Esophagus squamous epithelium (tissue), 4 donors: ENCODE measurements around the gene ATP11A.

Source experiments
- POLR2A ChIP-seq, 4 donors: fragments of 450-650 bp; IDR thresholded peaks; one replicate each; pipeline ENCODE4 v1.6.1; 2017; ENCODE audit warnings: antibody characterized with exemption in 4 of 4, mild to moderate bottlenecking in 4 of 4, moderate library complexity in 3 of 4
- TF ChIP-seq, protein P1 (sequence below), 6 experiments: fragments of 450-650 bp in 4 of 6; fragments of 200-600 bp in 2 of 6; sonication (generic) in 2 of 6; IDR thresholded peaks; one replicate each; pipeline ENCODE4 v1.5.1; 2016 to 2019; ENCODE audit warnings: antibody characterized with exemption in 6 of 6, mild to moderate bottlenecking in 4 of 6, moderate library complexity in 4 of 6

DNA sequence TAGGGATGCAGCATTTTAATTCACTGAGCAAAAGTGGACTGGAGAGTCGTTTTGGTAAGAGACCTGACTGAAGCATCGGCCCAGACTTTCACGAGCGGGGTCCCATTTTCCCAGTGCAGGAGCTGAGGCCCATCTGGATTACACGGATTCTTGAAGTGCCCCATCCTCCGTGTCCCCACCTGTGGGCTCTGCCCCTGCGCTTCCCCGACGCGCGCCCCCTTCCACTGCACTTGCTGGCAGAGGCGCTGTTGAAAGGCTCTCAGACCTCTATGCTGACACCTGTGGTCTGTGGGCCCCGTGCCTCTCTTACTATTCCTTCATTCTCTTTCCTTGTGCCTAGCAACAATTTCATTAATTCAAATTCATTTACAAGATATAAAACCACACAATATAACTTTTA lies 228.9 kb downstream of the ATP11A start:
- TF ChIP-seq, protein P1, sequence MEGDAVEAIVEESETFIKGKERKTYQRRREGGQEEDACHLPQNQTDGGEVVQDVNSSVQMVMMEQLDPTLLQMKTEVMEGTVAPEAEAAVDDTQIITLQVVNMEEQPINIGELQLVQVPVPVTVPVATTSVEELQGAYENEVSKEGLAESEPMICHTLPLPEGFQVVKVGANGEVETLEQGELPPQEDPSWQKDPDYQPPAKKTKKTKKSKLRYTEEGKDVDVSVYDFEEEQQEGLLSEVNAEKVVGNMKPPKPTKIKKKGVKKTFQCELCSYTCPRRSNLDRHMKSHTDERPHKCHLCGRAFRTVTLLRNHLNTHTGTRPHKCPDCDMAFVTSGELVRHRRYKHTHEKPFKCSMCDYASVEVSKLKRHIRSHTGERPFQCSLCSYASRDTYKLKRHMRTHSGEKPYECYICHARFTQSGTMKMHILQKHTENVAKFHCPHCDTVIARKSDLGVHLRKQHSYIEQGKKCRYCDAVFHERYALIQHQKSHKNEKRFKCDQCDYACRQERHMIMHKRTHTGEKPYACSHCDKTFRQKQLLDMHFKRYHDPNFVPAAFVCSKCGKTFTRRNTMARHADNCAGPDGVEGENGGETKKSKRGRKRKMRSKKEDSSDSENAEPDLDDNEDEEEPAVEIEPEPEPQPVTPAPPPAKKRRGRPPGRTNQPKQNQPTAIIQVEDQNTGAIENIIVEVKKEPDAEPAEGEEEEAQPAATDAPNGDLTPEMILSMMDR (IDR thresholded peaks at IDR 0.05) = no peak
- TF ChIP-seq POLR2A (IDR thresholded peaks at IDR 0.05) = no peak
